HepG2 (cell line): ENCODE measurements around the gene PRR36. TPM values are rescaled to one million over a fixed set of nuclear protein-coding genes. Genes with fewer than 3 reads are reported as not detected.

Experiments
- CBX2 ChIP-seq, 2 experiments: fragments of 200-600 bp in 1 of 2; sonication (generic); formaldehyde crosslinking in 1 of 2; IDR thresholded peaks; 2 replicates each; pipeline versions ENCODE4 v1.7.0 to v1.8.1; 2018 to 2022; ENCODE audit warnings: low read depth in 2 of 2, low read length in 1 of 2, mild to moderate bottlenecking in 1 of 2, missing genetic modification reagents in 1 of 2
- KLF12 ChIP-seq: sonication (generic); formaldehyde crosslinking; IDR thresholded peaks from 2 replicates; pipeline ENCODE4 v1.4.0; 2020; ENCODE audit warnings: missing genetic modification reagents, borderline replicate concordance
- PHF5A ChIP-seq: IDR thresholded peaks from one replicate; pipeline ENCODE4 v1.6.1; 2018; ENCODE audit warnings: low read depth, missing genetic modification reagents; ENCODE audit not compliant: unreplicated experiment
- POGZ ChIP-seq: sonication (generic); formaldehyde crosslinking; IDR thresholded peaks from 2 replicates; pipeline ENCODE4 v1.4.0; 2020; ENCODE audit warnings: mild to moderate bottlenecking, missing genetic modification reagents
- SKI ChIP-seq: fragments of 450-650 bp; IDR thresholded peaks from one replicate; pipeline ENCODE4 v1.6.1; 2018; ENCODE audit warnings: mild to moderate bottlenecking; ENCODE audit not compliant: partially characterized antibody
- SPEN ChIP-seq: sonication (generic); formaldehyde crosslinking; IDR thresholded peaks from 2 replicates; pipeline ENCODE4 v1.5.1; 2020; ENCODE audit warnings: low read depth, mild to moderate bottlenecking, missing genetic modification reagents
- ZFYVE20 ChIP-seq: sonication (generic); formaldehyde crosslinking; IDR thresholded peaks from 2 replicates; pipeline ENCODE4 v1.8.0; 2023; ENCODE audit warnings: low read depth, mild to moderate bottlenecking, moderate library complexity, missing genetic modification reagents, borderline replicate concordance
- ZNF232 ChIP-seq: sonication (generic); formaldehyde crosslinking; IDR thresholded peaks from 2 replicates; pipeline ENCODE4 v1.4.0; 2020; ENCODE audit warnings: missing genetic modification reagents, borderline replicate concordance
- ZNF547 ChIP-seq: sonication (generic); formaldehyde crosslinking; IDR thresholded peaks from 2 replicates; pipeline ENCODE4 v1.5.1; 2020; ENCODE audit warnings: mild to moderate bottlenecking, missing genetic modification reagents
- ZNF556 ChIP-seq: sonication (generic); formaldehyde crosslinking; IDR thresholded peaks from 2 replicates; pipeline ENCODE4 v1.4.0; 2020; ENCODE audit warnings: mild to moderate bottlenecking, missing genetic modification reagents, borderline replicate concordance
- ZNF704 ChIP-seq: sonication (generic); formaldehyde crosslinking; IDR thresholded peaks from 2 replicates; pipeline ENCODE4 v1.8.1; 2023; ENCODE audit warnings: mild to moderate bottlenecking, inconsistent platforms, moderate library complexity, missing genetic modification reagents, borderline replicate concordance
- polyA plus RNA-seq, 8 experiments: library from polyadenylated mRNA; depleted of rRNA in 3 of 8; stranded (reverse) in 7 of 8; unstranded in 1 of 8; fragments of >200 nt; fragmentation: Illumina TruSeq in 4 of 8; extraction: Trizol in 4 of 8; gene quantifications; 2 replicates each; pipeline versions ENCODE4 v1.2.1 to v1.2.3, GENCODE V29; 2011 to 2016; ENCODE audit warnings: low read depth in 4 of 8, missing spikeins in 1 of 8, mixed read lengths in 1 of 8; ENCODE audit not compliant: insufficient read depth in 1 of 8
- total RNA-seq, 5 experiments: library from RNA; depleted of rRNA; stranded (reverse); fragments of >200 nt; fragmentation: Illumina TruSeq; extraction: Trizol; gene quantifications; 2 replicates each; pipeline ENCODE4 v1.2.3, GENCODE V29; 2016; ENCODE audit warnings: low read depth in 1 of 5
- TF ChIP-seq, protein P1 (sequence below): sonication (generic); formaldehyde crosslinking; IDR thresholded peaks from 2 replicates; pipeline ENCODE4 v1.5.1; 2020; ENCODE audit warnings: mild to moderate bottlenecking, missing genetic modification reagents, moderate library complexity
- TF ChIP-seq, protein P2 (sequence below): conservative IDR thresholded peaks from 2 replicates; pipeline ENCODE4 v1.6.1; 2018; ENCODE audit warnings: missing genetic modification reagents
- TF ChIP-seq, protein P3 (sequence below): sonication (generic); formaldehyde crosslinking; IDR thresholded peaks from 2 replicates; pipeline ENCODE4 v1.8.1; 2022; ENCODE audit warnings: mild to moderate bottlenecking, missing genetic modification reagents
- TF ChIP-seq, protein P4 (sequence below): sonication (generic); formaldehyde crosslinking; IDR thresholded peaks from 2 replicates; pipeline ENCODE4 v1.8.0; 2022; ENCODE audit warnings: low read depth, missing genetic modification reagents

The PRR36 gene
- total and polyA plus RNA-seq, 2 of the 13 experiments (the other 11 are each of a cell fraction or from before 2014, with no cell fraction given), result 0.07 to 0.17 TPM

GRCh38 chr19:7919610-7920518, 45.7 kb upstream of the PRR36 start, which contains the start of gene SNAPC2 (continued):
- TF ChIP-seq, protein P1, sequence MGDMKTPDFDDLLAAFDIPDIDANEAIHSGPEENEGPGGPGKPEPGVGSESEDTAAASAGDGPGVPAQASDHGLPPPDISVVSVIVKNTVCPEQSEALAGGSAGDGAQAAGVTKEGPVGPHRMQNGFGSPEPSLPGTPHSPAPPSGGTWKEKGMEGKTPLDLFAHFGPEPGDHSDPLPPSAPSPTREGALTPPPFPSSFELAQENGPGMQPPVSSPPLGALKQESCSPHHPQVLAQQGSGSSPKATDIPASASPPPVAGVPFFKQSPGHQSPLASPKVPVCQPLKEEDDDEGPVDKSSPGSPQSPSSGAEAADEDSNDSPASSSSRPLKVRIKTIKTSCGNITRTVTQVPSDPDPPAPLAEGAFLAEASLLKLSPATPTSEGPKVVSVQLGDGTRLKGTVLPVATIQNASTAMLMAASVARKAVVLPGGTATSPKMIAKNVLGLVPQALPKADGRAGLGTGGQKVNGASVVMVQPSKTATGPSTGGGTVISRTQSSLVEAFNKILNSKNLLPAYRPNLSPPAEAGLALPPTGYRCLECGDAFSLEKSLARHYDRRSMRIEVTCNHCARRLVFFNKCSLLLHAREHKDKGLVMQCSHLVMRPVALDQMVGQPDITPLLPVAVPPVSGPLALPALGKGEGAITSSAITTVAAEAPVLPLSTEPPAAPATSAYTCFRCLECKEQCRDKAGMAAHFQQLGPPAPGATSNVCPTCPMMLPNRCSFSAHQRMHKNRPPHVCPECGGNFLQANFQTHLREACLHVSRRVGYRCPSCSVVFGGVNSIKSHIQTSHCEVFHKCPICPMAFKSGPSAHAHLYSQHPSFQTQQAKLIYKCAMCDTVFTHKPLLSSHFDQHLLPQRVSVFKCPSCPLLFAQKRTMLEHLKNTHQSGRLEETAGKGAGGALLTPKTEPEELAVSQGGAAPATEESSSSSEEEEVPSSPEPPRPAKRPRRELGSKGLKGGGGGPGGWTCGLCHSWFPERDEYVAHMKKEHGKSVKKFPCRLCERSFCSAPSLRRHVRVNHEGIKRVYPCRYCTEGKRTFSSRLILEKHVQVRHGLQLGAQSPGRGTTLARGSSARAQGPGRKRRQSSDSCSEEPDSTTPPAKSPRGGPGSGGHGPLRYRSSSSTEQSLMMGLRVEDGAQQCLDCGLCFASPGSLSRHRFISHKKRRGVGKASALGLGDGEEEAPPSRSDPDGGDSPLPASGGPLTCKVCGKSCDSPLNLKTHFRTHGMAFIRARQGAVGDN (CRISPR knock-in tag), result peak; percentile 86
- TF ChIP-seq, protein P2, sequence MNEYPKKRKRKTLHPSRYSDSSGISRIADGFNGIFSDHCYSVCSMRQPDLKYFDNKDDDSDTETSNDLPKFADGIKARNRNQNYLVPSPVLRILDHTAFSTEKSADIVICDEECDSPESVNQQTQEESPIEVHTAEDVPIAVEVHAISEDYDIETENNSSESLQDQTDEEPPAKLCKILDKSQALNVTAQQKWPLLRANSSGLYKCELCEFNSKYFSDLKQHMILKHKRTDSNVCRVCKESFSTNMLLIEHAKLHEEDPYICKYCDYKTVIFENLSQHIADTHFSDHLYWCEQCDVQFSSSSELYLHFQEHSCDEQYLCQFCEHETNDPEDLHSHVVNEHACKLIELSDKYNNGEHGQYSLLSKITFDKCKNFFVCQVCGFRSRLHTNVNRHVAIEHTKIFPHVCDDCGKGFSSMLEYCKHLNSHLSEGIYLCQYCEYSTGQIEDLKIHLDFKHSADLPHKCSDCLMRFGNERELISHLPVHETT (CRISPR knock-in tag), result peak; percentile 88
- TF ChIP-seq ZFYVE20 (CRISPR knock-in tag), result no peak
- TF ChIP-seq, protein P3, sequence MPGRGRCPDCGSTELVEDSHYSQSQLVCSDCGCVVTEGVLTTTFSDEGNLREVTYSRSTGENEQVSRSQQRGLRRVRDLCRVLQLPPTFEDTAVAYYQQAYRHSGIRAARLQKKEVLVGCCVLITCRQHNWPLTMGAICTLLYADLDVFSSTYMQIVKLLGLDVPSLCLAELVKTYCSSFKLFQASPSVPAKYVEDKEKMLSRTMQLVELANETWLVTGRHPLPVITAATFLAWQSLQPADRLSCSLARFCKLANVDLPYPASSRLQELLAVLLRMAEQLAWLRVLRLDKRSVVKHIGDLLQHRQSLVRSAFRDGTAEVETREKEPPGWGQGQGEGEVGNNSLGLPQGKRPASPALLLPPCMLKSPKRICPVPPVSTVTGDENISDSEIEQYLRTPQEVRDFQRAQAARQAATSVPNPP, result no peak; the same call in 1 of the 2 replicates
- peak; percentile 71 for TF ChIP-seq PHF5A (CRISPR knock-in tag)
- TF ChIP-seq, protein P4, sequence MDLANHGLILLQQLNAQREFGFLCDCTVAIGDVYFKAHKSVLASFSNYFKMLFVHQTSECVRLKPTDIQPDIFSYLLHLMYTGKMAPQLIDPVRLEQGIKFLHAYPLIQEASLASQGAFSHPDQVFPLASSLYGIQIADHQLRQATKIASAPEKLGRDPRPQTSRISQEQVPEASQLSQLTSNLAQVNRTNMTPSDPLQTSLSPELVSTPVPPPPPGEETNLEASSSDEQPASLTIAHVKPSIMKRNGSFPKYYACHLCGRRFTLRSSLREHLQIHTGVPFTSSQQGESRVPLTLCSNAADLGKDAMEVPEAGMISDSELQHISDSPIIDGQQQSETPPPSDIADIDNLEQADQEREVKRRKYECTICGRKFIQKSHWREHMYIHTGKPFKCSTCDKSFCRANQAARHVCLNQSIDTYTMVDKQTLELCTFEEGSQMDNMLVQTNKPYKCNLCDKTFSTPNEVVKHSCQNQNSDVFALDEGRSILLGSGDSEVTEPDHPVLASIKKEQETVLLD (CRISPR knock-in tag), result peak; percentile 83
- peak; percentile 40; the same call in 1 of the 2 replicates for TF ChIP-seq POGZ (CRISPR knock-in tag)
- TF ChIP-seq SKI, result peak; percentile 27
- TF ChIP-seq CBX2 (IDR thresholded peaks at IDR 0.05; ENCODE audit: low read depth, low read length), result no peak
- 0 out of 2 replicates have a peak, but pooled peaks have one; percentile 54 for TF ChIP-seq CBX2 (CRISPR knock-in tag; IDR thresholded peaks at IDR 0.05; ENCODE audit: low read depth)
- TF ChIP-seq SPEN, result peak; percentile 87
- TF ChIP-seq KLF12 (CRISPR knock-in tag), result 0 out of 2 replicates have a peak, but pooled peaks have one; percentile 79
- peak; percentile 40; the same call in 1 of the 2 replicates for TF ChIP-seq ZNF547
- no peak for TF ChIP-seq ZNF704 (CRISPR knock-in tag)
- peak; percentile 66; the same call in 1 of the 2 replicates for TF ChIP-seq ZNF556 (CRISPR knock-in tag)
- no peak; the same call in 1 of the 2 replicates for TF ChIP-seq ZNF232 (CRISPR knock-in tag)
